AG04450 (cell line): ENCODE results near the gene SYF2. TPM values are rescaled to one million over a fixed set of nuclear protein-coding genes. Genes with fewer than 3 reads are reported as not detected.

Source experiments
- CTCF ChIA-PET: fragments of 300-600, 350-600 bp; formaldehyde crosslinking; extraction: SDS; loops from one replicate; lab custom pipeline; 2022; ENCODE audit warnings: antibody characterized with exemption, inconsistent platforms; lab: Charles Lee
- POLR2A ChIA-PET: fragments of 350-600 bp; formaldehyde crosslinking; extraction: SDS; loops from one replicate; lab custom pipeline; 2021; ENCODE audit warnings: antibody characterized with exemption, inconsistent platforms; lab: Yijun Ruan, JAX
- DNase-seq: peaks from one replicate; pipeline ENCODE4 v3.0.0-alpha.2; 2011; ENCODE audit warnings: low read depth, low spot score
- H3K27ac ChIP-seq: one replicate; pipeline ENCODE4 v1.5.1; 2012; ENCODE audit warnings: low read depth, low read length, control low read depth
- H3K27me3 ChIP-seq: one replicate; pipeline ENCODE4 v1.6.0; 2012; ENCODE audit warnings: low read length; ENCODE audit not compliant: control insufficient read depth, insufficient read depth
- H3K4me3 ChIP-seq: 2 replicates; pipeline ENCODE4 v1.5.1; 2011; ENCODE audit warnings: mild to moderate bottlenecking, low read depth, low read length, control low read depth
- H3K9me3 ChIP-seq: 2 replicates; pipeline ENCODE4 v1.5.1; 2012; ENCODE audit warnings: low read length; ENCODE audit not compliant: control insufficient read depth, insufficient read depth
- polyA plus RNA-seq: library from polyadenylated mRNA; depleted of rRNA; stranded (reverse); fragments of >200 nt; gene quantifications from 2 replicates; pipeline ENCODE4 v1.2.3, GENCODE V29; 2011
- TF ChIP-seq, protein P1 (sequence below): IDR thresholded peaks from 2 replicates; pipeline ENCODE4 v1.5.1; 2011; ENCODE audit warnings: low read depth, low read length, control low read depth, inconsistent platforms

SYF2 gene
- polyA plus RNA-seq, 1 experiment = 48.3 TPM

DNA sequence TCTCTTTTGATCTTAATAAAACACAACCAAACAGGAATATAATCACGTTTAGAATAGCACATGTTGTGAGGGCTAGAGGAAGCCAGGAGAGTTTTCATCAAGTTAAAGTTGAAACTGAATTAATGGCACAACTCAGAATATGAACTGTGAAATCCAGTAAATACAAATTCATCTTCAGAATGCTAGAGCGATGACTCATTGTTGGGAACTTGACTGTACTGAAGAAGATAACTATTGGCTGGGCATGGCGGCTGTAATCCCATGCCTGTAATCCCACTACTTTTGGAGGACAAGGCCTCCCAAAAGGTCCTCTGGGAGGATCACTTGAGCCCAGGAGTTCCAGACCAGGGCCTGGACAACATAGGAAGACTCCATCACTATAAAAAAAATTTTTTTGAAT, 8.8 kb downstream of the SYF2 start:
- DNase-seq = no peak
- CTCF ChIA-PET = no interaction called here
- POLR2A ChIA-PET = interaction anchor here (0.8 kb wide), 1 partner anchor 9 kb away, joined by 4 read pairs; the partner anchor contains the start of gene SYF2

DNA sequence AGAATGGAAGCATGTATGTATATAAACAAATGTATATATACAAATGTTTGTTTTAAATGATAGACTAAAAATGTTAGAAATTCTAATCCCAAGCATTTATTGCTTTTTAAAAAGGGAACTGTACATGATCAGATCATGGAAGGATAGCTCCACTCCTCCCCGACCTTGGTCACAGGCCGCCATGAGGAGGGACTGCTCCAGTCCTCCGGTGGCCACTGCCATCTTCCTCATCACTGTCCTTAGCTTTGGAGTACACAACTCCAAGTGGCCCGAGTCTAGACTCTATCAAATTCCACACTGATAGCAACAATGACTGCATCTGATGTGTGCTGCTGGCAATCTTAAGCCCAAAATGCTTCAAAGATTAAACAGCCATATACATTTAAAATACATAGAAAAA, 9.7 kb downstream of the SYF2 start:
- TF ChIP-seq, protein P1, sequence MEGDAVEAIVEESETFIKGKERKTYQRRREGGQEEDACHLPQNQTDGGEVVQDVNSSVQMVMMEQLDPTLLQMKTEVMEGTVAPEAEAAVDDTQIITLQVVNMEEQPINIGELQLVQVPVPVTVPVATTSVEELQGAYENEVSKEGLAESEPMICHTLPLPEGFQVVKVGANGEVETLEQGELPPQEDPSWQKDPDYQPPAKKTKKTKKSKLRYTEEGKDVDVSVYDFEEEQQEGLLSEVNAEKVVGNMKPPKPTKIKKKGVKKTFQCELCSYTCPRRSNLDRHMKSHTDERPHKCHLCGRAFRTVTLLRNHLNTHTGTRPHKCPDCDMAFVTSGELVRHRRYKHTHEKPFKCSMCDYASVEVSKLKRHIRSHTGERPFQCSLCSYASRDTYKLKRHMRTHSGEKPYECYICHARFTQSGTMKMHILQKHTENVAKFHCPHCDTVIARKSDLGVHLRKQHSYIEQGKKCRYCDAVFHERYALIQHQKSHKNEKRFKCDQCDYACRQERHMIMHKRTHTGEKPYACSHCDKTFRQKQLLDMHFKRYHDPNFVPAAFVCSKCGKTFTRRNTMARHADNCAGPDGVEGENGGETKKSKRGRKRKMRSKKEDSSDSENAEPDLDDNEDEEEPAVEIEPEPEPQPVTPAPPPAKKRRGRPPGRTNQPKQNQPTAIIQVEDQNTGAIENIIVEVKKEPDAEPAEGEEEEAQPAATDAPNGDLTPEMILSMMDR = no peak
- no peak overlapping the region for H3K4me3 ChIP-seq
- CTCF ChIA-PET = interaction anchor here (1.2 to 1.7 kb wide), 2 partner anchors 18 to 375 kb away, joined by 4 to 7 read pairs; no protein-coding TSS in a partner anchor
- no peak overlapping the region for H3K27ac ChIP-seq
- no peaks in the 10 kb centered on the region for H3K27me3 ChIP-seq
- H3K9me3 ChIP-seq = no peaks in the 10 kb centered on the region
- POLR2A ChIA-PET = no interaction called here
- no peak for DNase-seq

More for the DNA sequence above, 8.8 kb downstream of the SYF2 start:
- TF ChIP-seq, protein P1 = no peak
- Histone ChIP-seq H3K9me3 (no peaks in the 10 kb centered on the region), H3K4me3 (no peak overlapping the region), H3K27ac (no peak overlapping the region), H3K27me3 (no peaks in the 10 kb centered on the region)

DNA sequence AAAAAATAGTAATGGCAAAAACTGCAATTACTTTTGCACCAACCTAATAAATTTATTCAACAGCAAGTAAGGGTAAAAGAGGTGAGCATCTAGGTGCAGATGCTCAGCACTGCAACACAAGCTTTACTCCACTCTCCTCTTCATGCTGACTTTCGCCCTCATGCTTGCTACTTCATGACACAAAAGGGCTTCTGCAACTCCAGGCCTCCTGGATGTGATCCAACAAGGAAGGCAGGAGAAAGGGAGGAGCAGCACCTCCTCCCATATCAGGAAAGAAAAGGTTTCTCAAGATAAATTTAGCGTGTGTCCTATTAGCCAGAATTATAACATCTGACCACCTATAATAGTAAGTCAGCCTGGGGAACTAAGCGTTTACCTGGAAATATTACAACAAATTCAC, 11.6 kb downstream of the SYF2 start:
- DNase-seq = no peak
- Histone ChIP-seq H3K27me3 (no peaks in the 10 kb centered on the region), H3K4me3 (no peak overlapping the region), H3K9me3 (no peaks in the 10 kb centered on the region), H3K27ac (no peak overlapping the region)
- POLR2A ChIA-PET = interaction anchor here (0.7 kb wide), 1 partner anchor 18 kb away, joined by 8 read pairs; no protein-coding TSS in a partner anchor
- TF ChIP-seq, protein P1 = no peak
- CTCF ChIA-PET = no interaction called here

DNA sequence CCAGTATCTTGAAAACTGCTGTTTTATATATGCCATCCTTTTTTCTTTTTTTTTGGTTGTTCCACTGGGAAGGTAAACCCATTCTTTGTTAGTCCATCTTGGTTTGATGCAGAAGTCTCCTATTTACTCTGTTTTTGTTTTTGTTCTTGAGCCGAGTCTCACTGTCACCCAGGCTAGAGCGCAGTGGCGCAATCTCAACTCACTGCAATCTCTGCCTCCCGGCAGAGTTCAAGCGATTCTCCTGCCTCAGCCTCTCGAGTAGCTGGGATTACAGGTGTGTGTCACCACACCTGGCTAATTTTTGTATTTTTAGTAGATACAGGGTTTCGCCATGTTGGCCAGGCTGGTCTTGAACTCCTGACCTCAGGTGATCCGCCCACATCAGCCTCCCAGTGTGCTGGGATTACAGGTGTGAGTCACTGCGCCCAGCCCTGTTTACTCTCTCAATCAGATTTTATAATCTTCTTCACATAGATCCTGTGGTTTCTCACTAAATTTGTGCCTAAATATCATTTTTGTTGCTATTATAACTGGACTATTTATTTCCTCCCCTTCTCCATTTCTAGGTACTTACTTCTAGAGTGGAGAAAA, 12.5 kb downstream of the SYF2 start:
- DNase-seq = no peak
- ChIA-PET POLR2A (no interaction called here), CTCF (interaction anchor here (1.1 kb wide), 1 partner anchor 14 kb away, joined by 6 read pairs; no protein-coding TSS in a partner anchor)

More for the DNA sequence above, 12.5 kb downstream of the SYF2 start:
- no peaks in the 10 kb centered on the region for H3K27me3 ChIP-seq
- no peak overlapping the region for H3K4me3 ChIP-seq
- no peaks in the 10 kb centered on the region for H3K9me3 ChIP-seq
- H3K27ac ChIP-seq = no peak overlapping the region
- TF ChIP-seq, protein P1 = no peak
